ENCODE measurements around the gene AURKA. TPM values are rescaled to one million over a fixed set of nuclear protein-coding genes. Genes with fewer than 3 reads are reported as not detected.

Gene AURKA
- total and polyA plus RNA-seq, 9 of the 15 experiments (the other 6 are each of a cell fraction or from before 2014, with no cell fraction given), result 72.7 to 162 (median 113) TPM

DNA sequence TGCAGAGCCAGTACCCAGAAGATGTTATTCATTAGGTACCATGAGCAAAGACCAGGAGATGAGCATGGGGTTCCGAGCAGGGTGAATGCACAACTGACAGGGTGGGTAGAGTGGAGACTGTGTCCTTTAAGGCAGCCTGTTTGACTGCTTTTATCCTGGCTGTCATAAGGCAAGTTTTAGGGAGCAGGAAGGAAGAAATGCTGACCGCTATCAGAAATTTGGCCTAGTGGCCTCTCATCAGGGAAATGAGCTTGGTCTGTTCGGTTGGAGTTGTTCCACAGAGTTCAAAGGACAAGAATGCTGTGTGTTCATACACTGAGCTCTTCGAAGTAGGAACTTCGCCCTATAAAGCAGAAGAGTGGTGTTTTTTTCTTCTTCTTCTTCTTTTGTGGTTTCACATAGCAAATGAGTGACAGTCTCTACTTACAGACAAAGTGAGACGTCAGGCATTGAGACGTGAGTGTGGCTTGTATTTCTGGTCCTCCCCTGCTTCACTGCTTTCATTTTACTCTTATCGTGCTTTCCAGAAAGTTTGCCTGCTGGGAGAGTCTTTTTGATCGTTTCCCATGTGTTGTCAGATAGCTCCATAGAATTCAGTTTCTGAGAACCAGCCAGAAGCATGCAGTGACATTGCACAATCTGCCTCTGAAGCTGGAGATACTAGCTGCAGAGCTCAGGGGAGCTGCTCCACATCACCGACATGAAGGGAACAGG lies 19.9 kb upstream of the AURKA start, which contains the start of gene CASS4 (continued):
- TF ChIP-seq, protein P1, sequence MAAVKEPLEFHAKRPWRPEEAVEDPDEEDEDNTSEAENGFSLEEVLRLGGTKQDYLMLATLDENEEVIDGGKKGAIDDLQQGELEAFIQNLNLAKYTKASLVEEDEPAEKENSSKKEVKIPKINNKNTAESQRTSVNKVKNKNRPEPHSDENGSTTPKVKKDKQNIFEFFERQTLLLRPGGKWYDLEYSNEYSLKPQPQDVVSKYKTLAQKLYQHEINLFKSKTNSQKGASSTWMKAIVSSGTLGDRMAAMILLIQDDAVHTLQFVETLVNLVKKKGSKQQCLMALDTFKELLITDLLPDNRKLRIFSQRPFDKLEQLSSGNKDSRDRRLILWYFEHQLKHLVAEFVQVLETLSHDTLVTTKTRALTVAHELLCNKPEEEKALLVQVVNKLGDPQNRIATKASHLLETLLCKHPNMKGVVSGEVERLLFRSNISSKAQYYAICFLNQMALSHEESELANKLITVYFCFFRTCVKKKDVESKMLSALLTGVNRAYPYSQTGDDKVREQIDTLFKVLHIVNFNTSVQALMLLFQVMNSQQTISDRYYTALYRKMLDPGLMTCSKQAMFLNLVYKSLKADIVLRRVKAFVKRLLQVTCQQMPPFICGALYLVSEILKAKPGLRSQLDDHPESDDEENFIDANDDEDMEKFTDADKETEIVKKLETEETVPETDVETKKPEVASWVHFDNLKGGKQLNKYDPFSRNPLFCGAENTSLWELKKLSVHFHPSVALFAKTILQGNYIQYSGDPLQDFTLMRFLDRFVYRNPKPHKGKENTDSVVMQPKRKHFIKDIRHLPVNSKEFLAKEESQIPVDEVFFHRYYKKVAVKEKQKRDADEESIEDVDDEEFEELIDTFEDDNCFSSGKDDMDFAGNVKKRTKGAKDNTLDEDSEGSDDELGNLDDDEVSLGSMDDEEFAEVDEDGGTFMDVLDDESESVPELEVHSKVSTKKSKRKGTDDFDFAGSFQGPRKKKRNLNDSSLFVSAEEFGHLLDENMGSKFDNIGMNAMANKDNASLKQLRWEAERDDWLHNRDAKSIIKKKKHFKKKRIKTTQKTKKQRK (IDR thresholded peaks at IDR 0.05; ENCODE audit: borderline replicate concordance, low read depth, low read length), result no peak
- TF ChIP-seq SMAD3 (CRISPR knock-in tag; conservative IDR thresholded peaks at IDR 0.05), result 0 out of 2 replicates have a peak, but pooled peaks have one; percentile 14
- TF ChIP-seq HLTF (IDR thresholded peaks at IDR 0.05), result no peak
- TF ChIP-seq DACH1 (IDR thresholded peaks at IDR 0.05; ENCODE audit: partially characterized antibody), result peak; percentile 91
- TF ChIP-seq FOXP1 (CRISPR knock-in tag; IDR thresholded peaks at IDR 0.05), result no peak; the same call in 1 of the 2 replicates
- TF ChIP-seq, protein P2, sequence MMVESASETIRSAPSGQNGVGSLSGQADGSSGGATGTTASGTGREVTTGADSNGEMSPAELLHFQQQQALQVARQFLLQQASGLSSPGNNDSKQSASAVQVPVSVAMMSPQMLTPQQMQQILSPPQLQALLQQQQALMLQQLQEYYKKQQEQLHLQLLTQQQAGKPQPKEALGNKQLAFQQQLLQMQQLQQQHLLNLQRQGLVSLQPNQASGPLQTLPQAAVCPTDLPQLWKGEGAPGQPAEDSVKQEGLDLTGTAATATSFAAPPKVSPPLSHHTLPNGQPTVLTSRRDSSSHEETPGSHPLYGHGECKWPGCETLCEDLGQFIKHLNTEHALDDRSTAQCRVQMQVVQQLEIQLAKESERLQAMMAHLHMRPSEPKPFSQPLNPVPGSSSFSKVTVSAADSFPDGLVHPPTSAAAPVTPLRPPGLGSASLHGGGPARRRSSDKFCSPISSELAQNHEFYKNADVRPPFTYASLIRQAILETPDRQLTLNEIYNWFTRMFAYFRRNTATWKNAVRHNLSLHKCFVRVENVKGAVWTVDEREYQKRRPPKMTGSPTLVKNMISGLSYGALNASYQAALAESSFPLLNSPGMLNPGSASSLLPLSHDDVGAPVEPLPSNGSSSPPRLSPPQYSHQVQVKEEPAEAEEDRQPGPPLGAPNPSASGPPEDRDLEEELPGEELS (CRISPR knock-in tag; IDR thresholded peaks at IDR 0.05; ENCODE audit: borderline replicate concordance), result no peak
- TF ChIP-seq BRF1 (IDR thresholded peaks at IDR 0.05; ENCODE audit: borderline replicate concordance, extremely low read depth, insufficient read length), result no peak
- TF ChIP-seq HEY1 (CRISPR knock-in tag; IDR thresholded peaks at IDR 0.05; ENCODE audit: borderline replicate concordance), result no peak
- TF ChIP-seq, protein P3, sequence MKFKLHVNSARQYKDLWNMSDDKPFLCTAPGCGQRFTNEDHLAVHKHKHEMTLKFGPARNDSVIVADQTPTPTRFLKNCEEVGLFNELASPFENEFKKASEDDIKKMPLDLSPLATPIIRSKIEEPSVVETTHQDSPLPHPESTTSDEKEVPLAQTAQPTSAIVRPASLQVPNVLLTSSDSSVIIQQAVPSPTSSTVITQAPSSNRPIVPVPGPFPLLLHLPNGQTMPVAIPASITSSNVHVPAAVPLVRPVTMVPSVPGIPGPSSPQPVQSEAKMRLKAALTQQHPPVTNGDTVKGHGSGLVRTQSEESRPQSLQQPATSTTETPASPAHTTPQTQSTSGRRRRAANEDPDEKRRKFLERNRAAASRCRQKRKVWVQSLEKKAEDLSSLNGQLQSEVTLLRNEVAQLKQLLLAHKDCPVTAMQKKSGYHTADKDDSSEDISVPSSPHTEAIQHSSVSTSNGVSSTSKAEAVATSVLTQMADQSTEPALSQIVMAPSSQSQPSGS (CRISPR knock-in tag; IDR thresholded peaks at IDR 0.05), result no peak
- TF ChIP-seq PHB2 (IDR thresholded peaks at IDR 0.05; ENCODE audit: low read depth), result peak; percentile 86
- peak; percentile 95 for TF ChIP-seq NFIC (IDR thresholded peaks at IDR 0.05)
- TF ChIP-seq, protein P4, sequence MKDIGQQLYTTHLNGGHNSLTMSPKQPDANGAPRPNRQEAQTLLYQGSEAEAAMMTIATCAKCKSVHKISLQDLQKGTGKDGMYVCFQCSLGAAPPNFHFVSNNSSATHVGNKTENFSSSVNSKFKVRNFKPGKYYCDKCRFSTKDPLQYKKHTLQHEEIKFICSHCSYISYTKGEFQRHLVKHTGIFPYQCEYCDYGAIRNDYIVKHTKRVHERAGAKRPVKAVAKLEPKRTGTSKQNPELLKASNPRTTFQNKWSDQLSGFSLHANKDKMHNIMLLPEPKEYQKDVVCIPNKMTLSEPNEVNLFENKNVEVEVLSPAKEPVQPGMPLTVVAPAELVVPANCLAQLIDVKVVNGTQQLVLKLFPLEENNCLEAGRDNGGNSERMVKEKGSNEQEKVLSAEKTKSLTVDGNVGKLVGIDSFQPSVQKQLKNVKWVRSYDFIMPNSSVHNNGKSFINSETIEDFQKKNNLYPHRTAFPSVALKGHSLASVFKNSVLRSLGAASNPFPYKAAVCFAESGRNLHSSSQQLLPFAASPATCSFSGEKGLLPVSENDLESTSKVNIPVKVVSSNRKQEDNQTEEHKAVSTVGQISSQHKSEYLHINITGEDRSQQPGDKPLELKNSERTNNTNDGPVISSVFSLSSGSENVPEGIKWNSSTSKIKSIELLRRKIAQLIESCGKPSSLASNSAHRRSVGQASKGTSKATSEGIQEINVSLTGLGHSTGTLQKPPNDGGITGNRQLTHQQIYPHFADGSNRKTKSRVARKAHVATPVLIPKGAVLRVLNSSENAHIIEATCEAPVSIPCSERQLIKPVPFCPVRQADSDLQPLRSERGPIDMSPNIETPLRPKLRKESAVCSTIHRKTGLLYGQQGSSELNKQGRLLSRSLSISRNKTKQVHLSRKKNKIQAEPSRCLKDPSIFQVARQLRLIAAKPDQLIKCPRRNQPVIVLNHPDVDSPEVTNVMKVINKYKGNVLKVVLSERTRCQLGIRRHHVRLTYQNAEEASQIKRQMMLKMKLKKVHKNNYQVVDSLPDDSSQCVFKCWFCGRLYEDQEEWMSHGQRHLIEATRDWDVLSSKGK (CRISPR knock-in tag; IDR thresholded peaks at IDR 0.05), result no peak
- peak; percentile 54; the same call in 1 of the 2 replicates for TF ChIP-seq POLR2G (IDR thresholded peaks at IDR 0.05; ENCODE audit: low read depth, low read length)
- TF ChIP-seq ZNF175 (CRISPR knock-in tag; IDR thresholded peaks at IDR 0.05; ENCODE audit: low read depth), result peak; percentile 74; the same call in 1 of the 2 replicates
- TF ChIP-seq, protein P5, sequence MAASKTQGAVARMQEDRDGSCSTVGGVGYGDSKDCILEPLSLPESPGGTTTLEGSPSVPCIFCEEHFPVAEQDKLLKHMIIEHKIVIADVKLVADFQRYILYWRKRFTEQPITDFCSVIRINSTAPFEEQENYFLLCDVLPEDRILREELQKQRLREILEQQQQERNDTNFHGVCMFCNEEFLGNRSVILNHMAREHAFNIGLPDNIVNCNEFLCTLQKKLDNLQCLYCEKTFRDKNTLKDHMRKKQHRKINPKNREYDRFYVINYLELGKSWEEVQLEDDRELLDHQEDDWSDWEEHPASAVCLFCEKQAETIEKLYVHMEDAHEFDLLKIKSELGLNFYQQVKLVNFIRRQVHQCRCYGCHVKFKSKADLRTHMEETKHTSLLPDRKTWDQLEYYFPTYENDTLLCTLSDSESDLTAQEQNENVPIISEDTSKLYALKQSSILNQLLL (CRISPR knock-in tag; IDR thresholded peaks at IDR 0.05; ENCODE audit: borderline replicate concordance), result no peak

Data from K562 (cell line).